ENCODE data around the gene BEST1.
"Not testable (repeated sequence)": the region's sequence is repeated elsewhere in the genome, so short reads cannot be mapped to it uniquely, and the experiment has no call there.

The BEST1 gene

GRCh38 chr11:61964666-61965271 is 14.6 kb downstream of the BEST1 start:
- not testable (repeated sequence) for DNase-seq (ENCODE audit: low spot score)

- DNase-seq (ENCODE audit: low spot score), result no peak
Measured at GRCh38 chr11:61966734-61967115, 16.6 kb downstream of the BEST1 start.

- DNase-seq (ENCODE audit: low spot score), result peak; percentile 93
Measured at GRCh38 chr11:61967116-61967923, 17.2 kb downstream of the BEST1 start, which contains the start of gene FTH1. TSS of gene FTH1 (minus strand) at chr11:61967634. CDS start at chr11:61967425, 209 bp downstream.

- peak; percentile 66 for DNase-seq (ENCODE audit: low spot score)
Measured at GRCh38 chr11:61967924-61968757, 18.0 kb downstream of the BEST1 start.

- no peak for DNase-seq (ENCODE audit: low spot score)
Measured at GRCh38 chr11:61968758-61969390, 18.7 kb downstream of the BEST1 start.

GRCh38 chr11:61969391-61969758 is 19.2 kb downstream of the BEST1 start:
- DNase-seq (ENCODE audit: low spot score), result no peak

- no peak for DNase-seq (ENCODE audit: low spot score)
Measured at GRCh38 chr11:61969838-61970662, 19.9 kb downstream of the BEST1 start.

GRCh38 chr11:61971248-61972111 is 21.3 kb downstream of the BEST1 start:
- peak; percentile 97 for DNase-seq (ENCODE audit: low spot score)

GRCh38 chr11:61972112-61972671 is 22.0 kb downstream of the BEST1 start:
- DNase-seq (ENCODE audit: low spot score), result no peak

GRCh38 chr11:61972672-61973475 is 22.7 kb downstream of the BEST1 start:
- DNase-seq (ENCODE audit: low spot score), result no peak

GRCh38 chr11:61973476-61974162 is 23.5 kb downstream of the BEST1 start:
- DNase-seq (ENCODE audit: low spot score), result no peak

GRCh38 chr11:61974766-61975631 is 24.8 kb downstream of the BEST1 start:
- DNase-seq (ENCODE audit: low spot score), result no peak

GRCh38 chr11:61975638-61976419 is 25.7 kb downstream of the BEST1 start:
- no peak for DNase-seq (ENCODE audit: low spot score)

GRCh38 chr11:61976420-61976800 is 26.3 kb downstream of the BEST1 start:
- DNase-seq (ENCODE audit: low spot score), result no peak

- no peak for DNase-seq (ENCODE audit: low spot score)
Measured at GRCh38 chr11:61976813-61977475, 26.8 kb downstream of the BEST1 start.
